ENCODE measurements around the gene ATP5ME.
"Not testable (repeated sequence)": the region's sequence is repeated elsewhere in the genome, so short reads cannot be mapped to it uniquely, and the experiment has no call there.

Gene ATP5ME

DNA sequence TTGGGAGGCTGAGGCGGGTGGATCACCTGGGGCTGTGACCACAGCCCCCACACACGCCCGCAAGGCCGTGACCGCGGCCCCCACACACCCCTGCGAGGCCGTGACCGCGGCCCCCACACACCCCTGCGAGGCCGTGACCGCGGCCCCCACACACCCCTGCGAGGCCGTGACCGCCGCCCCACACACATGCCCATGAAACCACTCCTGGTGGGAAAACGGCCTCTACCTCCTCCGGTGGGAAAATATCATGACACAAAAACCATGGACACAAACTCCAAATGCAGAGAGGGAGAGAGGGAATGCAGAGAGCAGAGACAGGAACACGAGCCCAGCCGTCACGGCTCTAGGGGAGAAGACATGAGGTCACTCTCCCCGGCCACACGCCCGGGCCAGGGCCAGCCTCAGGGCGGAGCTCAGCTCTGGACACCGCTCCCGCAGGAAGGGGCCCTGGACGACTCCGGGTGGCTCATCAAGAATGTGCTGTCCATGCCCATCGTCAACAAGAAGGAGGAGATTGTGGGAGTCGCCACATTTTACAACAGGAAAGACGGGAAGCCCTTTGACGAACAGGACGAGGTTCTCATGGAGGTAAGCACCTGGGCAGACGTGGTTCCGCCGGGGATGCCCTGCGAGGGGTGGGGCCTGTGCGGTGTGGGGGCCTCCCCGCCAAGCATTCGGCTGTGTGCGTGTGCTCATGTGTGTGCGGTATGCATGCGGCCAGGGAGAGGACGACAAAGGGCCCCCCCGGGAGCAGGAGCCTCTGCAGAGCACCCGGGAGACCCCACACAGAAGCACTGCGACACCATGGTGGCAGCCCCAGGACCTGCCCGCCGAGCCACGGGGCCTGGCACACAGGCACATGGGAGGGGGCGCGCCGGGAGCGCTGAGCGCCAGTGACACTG is 17.4 kb downstream of the ATP5ME start:
- DNase-seq (ENCODE audit: low read depth in 2 of 2, low spot score in 1 of 2) = no peak

DNA sequence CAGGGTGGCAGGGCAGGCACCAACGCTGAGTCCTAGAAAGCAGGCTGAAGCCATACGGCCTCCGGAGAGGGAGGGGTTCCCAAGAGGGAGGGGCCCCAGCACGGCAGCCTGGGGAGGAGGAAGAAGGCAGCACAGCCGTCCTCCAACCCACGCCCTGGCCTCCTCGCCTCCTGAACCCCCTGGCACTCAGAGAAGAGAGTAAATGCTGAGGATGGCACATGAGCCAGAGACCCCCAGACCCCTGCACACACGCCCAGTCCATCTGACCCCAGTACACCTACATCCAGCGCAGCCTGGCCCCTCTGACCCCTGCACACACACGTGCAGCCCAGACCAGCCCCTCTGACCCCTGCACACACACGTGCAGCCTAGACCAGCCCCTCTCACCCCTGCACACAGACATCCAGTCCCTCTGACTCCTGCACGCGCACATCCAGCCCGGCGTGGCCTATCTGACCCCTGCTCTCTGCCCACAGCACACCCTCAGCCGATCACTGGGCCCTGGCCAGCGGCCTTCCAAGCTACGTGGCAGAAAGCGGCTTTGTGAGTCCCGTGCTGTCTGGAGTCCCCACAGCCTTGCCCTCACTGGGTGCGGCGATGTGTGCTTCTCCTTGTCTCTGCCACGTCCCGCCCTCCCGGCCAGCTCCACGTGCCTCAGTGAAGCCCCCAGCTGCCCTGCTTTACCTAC is 18.5 kb downstream of the ATP5ME start:
- DNase-seq (ENCODE audit: low read depth in 2 of 2, low spot score in 1 of 2) = no peak

DNA sequence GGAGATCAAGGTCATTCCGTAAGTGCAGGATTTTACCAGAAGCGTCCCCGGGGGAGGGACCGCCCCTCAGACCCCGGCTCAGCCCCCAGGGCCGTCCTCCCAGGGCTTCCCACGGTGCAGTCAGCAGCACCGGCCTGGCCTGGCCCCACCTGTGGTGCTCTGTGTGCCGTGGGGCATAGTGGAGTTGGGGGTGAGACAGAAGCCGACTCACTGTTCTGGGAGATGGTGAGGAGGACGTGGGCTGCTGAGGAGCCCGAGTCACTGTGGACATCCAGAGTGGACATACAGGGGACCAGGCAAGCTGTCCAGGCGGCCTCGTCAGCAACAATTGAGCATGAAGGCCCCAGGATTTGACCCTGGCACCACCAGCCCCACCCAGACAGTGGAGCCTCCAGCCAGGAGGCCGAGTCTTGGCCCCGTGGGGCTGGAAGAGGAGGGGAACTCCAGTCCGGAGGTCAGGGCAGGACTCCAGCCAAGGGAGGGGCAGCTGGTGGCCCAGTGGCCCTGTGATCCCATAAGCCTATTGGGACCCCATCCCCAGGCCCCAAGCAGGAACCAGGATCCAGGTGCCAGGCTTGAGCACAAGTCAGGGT is 19.1 kb downstream of the ATP5ME start:
- no peak for DNase-seq (ENCODE audit: low read depth in 2 of 2, low spot score in 1 of 2)

DNA sequence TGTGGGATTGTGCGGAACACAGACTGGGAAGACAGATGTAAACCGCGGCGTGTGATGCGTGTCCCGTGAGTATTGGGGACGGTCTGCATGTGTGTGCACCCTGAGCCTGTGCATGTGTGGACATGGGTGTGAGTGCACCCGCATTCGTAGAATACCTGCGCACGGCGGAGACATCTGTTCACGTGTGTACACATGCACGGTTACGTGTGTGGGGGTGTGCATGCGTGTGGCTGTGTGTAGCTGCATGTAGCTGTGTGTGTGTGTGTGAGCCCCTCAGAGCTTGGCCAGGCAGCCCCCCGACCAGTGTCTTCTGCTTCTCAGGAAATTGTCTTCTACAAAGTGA is 19.6 kb downstream of the ATP5ME start:
- DNase-seq (ENCODE audit: low read depth in 2 of 2, low spot score in 1 of 2) = no peak

DNA sequence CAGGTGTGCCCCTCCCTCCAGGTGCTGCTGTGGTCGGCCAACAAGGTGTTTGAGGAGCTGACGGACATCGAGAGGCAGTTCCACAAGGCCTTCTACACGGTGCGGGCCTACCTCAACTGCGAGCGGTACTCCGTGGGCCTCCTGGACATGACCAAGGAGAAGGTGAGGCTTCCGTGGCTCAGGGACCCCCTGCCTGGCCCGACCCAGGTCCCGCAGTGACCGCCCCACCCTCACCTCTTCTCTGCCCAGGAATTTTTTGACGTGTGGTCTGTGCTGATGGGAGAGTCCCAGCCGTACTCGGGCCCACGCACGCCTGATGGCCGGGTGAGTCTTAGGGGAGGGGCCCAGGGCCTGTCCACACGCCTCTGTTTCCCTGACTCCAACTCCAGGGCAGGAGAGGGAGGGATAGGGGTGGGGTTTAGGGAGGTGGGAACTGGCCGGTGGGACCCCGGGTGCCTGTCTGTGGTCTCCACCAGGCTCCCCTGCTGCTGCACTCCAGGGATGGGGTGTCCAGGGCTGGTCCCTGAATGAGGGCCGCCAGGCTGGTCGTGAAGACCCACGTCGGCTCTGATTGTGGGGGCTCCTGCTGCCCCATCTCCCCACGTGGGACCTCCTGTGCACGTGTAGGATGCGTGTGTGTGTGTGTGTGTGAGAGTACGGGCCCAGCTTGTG is 20.1 kb downstream of the ATP5ME start:
- no peak for DNase-seq (ENCODE audit: low read depth in 2 of 2, low spot score in 1 of 2)

DNA sequence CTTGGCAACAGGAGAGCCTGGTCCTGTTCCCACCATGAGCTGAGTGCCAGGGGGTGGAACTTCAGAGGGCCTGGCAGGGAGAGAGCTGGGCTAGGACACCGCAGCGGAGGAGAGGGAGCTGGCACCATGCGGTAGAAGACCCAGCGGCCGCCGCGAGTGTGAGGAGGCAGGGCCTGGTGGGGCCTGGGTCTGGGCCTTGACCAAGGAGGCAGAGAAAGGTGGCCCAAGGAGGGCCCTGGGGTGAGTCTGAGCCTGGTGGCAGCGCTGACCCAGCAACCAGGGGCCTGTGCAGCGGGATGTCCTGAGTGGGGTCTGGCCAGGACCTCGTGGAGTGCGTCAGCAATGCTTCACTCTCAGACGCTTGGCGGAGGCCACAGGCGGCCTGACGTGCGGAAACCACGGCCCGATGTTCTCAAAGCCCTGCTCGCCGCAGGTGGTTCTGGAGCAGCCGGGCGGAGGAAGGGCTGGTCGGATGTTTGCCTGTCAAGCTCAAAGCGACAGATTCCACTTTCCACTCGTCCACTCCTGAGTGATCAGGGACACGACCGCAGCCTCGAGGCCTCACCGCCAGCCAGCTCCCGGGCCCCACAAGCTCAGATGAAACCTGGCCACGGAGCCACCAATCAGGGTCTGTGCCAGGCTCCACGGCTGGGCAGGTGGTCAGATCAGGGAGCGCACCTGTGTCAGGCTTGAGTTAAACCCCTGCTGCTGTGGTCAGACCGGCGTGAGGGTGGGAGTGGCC is 20.8 kb downstream of the ATP5ME start:
- no peak for DNase-seq (ENCODE audit: low read depth in 2 of 2, low spot score in 1 of 2)

DNA sequence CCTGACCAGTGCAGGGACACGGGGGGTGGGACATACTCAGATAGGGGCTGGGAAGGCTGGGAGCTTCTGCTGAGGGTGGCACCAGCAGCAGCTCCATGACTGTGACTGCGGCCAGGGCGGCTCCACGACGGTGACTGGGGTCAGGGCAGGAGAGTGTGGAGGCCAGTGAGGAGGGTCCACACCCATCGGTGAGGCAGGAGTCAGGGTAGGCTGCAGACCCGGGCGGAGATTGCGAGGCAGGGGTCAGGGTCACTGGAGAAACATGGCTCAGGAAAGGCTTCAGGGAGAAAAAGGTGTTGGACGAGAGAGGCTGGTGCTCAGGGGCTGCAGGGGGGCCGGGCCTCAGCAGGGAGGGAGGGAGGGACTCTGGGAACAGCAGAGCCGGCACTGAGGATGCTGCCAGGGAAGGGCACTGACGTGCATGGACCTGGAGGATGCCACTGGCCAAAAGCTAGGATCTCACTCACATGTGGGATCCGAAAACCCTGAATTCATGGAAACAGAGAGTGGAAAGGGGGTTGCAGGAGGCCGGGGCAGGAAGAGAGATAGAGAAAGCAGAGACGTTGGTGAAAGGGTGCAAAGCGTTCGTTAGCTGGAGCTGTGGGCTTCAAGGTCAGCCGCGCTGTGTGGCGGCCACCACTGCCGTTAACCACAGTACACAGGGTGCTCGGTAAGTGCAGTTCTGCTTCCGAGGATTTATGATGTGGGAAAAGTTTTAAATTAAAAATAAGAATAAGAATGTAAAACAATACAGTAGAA is 22.0 kb downstream of the ATP5ME start:
- DNase-seq (ENCODE audit: low read depth in 2 of 2, low spot score in 1 of 2) = no peak

DNA sequence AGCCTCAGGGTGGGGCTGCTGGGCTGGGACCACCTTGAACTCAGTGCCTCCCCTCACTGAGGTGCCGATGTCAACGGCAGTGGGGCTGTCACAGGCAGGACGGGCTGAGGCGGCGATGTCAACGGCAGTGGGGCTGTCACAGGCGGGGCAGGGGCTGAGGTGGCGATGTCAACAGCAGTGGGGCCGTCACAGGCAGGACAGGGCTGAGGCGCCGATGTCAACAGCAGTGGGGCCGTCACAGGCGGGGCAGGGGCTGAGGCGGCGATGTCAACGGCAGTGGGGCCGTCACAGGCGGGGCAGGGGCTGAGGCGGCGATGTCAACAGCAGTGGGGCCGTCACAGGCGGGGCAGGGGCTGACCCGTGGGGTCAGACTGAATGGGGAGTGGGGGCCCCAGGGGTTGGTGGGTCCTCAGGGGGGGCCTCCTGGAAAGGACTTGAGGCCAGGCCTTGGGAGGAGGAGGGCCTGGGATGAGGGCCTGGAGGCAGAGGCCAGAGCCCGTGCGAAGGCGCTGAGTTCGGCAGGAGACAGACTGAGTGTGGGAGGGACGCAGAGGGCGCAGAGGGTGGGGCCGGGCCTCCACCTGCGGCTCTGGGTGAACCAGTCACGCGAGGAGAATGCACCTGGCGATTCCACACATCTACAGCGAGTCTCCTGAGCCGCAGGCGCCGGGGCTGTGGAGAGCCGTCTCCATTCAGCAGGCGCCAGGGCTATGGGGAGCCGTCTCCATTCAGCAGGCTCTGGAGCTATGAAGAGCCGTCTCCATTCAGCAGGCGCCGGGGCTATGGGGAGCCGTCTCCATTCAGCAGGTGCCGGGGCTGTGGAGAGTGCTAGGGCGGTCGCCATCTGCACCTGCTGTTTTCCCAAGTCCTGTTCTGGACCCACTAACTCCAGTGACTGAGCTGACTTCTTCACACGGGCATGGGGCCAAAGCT is 22.9 kb downstream of the ATP5ME start:
- DNase-seq (ENCODE audit: low read depth in 2 of 2, low spot score in 1 of 2) = no peak

DNA sequence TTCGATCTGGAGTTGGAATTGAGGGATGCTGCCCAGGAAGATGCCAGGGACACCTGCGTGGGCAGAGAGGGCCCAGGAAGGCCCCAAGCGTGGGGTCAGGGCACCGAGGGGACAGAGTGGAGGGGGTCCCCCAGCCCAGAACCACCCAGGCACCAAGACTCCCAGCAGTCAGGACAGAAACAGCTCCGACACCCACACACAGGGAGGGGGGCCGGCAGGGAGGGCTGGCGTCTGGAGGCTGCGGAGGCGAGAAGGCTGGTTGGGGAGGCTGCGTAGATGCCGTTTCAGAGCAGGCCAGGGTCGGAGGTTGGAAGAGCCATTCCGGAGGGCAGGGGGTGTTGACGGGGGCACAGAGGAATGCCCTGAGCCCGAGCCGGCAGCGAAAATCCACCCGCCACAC is 23.6 kb downstream of the ATP5ME start:
- DNase-seq (ENCODE audit: low read depth in 2 of 2, low spot score in 1 of 2) = no peak

DNA sequence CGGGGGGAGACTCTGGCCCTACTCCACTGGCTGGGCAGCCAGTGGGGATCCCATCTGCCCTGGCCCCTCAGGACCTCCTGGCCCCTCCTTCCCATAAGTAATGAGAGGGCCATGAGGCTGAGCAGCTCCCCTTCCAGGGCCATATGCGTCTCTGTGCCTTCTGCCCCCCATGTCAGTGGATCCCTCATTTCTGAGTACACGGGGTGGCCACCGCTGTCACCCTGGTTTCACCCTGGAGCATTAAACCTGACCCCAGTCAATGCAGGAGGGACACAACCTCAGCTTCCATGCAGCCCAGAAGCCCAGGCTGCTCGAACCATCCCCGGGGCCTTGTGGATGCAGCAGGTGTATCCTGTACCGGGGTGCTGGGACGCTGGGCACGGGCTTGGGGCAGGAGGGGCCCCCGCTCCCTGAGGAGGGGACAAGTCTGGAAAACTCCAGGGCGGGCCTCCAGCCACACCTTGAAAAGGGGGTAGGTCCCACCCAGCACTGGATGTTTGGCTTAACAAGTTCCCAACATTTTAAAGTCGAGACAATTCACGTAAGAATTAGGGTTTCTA is 24.2 kb downstream of the ATP5ME start:
- DNase-seq (ENCODE audit: low read depth in 2 of 2, low spot score in 1 of 2) = no peak

DNA sequence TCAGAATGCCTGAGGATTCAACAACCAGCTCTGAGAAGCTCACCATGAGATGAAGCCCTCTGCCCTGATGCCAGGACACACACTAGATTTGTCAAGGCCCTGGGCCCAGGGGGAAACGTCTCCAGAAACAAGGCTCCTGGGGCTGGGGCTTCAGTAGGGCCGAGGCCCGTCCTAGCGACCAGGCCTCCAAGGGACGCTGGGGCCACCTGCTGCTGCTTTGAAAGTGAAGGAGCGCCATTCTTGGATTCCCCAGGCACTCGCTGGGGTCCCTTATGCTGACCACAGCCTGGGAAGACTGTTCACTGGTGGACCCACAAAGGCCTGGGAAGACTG is 24.8 kb downstream of the ATP5ME start:
- no peak for DNase-seq (ENCODE audit: low read depth in 2 of 2, low spot score in 1 of 2)

DNA sequence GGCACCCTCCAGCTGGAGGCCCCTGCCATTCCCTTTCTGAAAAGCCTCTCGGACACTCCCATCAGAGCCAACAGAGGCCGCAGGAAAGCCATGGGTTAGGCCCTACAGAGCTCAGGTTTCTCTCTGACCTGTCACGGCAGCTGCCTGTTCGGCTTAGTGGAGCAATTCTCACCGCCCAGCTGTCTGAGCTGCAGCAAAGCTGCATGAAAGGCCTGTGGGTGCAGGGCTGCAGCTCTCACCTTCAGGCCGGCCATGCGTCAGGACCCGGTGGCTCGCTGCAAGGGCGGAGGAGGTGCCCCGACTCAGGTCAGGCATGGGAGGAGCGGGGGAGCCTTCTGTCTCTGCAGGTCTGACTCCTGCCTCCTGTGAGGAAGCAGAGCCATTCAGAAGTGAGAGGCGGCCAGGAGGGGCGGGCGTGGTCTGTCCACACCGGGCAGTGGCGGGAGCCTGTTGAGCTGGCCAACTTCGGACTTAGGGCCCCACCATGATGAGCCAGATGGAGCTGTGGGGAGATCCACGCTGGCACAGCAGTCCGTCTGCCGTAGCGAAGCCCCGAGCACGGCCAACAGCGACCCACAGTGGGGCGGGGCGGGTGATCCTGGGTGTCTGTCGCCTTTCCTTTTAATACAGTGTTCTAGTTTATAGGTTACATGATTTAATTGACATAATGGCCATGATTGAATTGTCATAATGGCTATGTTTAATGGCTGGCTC is 25.3 kb downstream of the ATP5ME start:
- no peak for DNase-seq (ENCODE audit: low read depth in 2 of 2, low spot score in 1 of 2)

DNA sequence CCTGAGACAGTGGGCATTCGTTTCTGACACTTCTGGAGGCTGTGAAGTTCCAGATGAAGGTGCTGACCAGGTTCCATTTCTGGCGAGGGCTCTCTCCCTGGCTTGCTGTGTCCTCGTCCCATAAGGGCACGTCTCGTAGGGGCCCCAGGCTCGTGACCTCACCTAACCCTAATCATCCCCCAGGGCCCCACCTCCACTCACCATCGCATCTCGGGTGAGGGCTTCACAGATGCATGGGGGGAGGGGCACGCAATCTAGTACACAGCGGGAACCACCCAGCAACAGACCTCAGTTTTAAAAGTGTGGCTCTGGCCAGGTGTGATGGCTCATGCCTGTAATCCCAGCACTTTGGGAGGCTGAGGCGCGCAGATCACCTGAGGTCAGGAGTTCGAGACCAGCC is 26.6 kb downstream of the ATP5ME start:
- no peak for DNase-seq (ENCODE audit: low read depth in 2 of 2, low spot score in 1 of 2)

DNA sequence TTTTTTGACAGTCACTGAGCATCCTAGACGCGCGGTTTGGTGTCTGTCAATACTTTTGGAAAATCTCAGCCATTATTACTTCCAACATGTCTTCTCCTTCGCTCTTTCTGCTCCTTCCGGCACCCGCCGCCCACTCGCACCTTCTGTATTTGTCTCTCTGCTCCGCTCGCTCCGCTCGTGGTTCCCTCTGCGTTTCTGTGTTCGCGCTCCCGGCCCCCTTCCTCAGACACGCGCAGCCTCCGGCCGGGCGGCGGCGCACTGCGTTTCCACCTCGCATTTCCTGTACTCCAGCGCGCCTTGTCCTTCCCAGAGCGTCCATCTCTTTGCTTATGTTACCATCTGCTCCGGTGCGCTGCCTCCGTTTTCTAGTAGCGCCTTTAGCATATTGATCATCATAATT is 27.6 kb downstream of the ATP5ME start:
- no peak for DNase-seq (ENCODE audit: low read depth in 2 of 2, low spot score in 1 of 2)

DNA sequence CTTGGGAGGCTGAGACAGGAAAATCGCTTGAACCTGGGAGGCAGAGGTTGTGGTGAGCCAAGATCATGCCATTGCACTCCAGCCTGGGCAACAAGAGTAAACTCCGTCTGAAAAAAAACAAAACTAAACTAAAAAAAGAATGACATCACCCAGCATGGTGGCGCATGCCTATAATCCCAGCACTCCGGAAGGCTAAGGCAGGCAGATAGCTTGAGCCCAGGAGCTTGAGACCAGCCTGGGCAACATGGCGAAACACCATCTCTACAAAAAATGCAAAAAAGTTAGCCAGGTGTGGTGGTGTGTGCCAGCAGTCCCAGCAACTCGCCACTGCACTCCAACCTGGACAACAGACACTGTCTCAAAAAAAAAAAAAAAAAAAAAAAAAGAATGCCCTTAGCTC is 31.7 kb downstream of the ATP5ME start:
- not testable (repeated sequence) for DNase-seq (ENCODE audit: low read depth in 2 of 2, low spot score in 1 of 2)

DNA sequence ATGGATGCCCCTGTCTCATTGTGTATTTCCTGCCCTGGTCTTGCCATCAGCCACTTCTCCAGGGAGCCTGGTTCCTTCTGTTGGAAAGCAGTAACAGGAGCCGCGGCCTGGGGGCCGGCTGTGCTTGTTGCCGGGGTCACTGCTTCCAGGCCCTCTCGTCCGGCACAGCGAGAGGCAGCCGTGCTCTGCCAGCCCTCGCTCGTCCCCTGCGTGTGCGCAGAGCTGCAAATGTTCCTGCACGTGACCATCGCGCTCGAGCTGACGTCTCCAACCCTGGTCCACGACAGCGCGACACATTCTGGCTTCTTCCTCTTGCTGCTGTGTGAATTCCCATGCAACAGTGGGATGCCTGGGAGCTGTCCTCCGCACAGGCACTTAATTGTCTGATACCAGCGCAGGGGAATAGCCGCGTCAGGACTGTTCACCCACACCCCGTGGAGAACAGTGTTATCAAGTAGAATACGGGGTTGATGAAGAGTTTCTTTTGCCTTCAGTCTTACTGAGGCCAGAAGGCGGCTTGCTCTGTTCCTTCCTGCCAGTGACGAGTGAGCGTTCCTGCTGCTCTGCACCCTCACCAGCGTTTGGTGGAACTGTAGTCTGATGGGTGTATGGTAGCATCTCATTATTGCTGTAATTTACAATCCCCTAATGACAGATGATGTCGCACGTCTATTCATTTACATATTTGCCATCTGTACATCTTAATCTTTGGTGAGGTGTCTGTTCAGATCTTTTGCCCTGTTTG is 36.4 kb downstream of the ATP5ME start:
- no peak for DNase-seq (ENCODE audit: low read depth in 2 of 2, low spot score in 1 of 2)

DNA sequence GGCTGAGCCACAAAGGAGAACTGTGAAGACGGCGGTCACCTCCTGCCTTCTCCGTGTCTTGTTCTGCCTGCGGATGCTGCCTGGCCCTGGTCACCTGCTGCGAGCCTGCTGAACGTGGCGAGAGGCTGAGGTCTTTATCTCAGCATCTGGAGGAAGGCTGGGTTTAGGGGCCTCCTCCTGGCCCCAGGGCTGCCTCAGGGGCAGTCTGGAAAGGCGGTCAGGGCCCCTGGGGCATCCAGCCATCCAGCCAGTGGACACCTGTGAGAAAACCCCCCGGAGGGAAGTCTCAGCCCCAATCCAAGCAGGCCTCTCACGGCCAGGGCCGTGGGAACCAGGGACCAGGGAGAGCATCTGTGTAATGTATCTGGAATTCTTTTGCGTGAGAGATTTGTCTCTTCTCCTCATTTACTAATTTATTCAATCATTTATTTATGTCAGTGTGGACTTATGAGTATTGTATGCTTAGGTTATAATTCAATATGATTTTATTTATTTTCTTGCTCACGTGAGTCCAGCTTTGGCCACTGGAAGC is 37.4 kb downstream of the ATP5ME start:
- DNase-seq (ENCODE audit: low read depth in 2 of 2, low spot score in 1 of 2) = no peak

Measured in stimulated activated CD8-positive, alpha-beta memory T cell treated with anti-CD3 and anti-CD28 coated beads, Interleukin-4, amount 100 ng/mL, for 4 hours (primary cell).